M059J (cell line): ENCODE results near the gene TSPAN14. TPM values are rescaled to one million over a fixed set of nuclear protein-coding genes. Genes with fewer than 3 reads are reported as not detected.
"Not testable (repeated sequence)": the region's sequence is repeated elsewhere in the genome, so short reads cannot be mapped to it uniquely, and the experiment has no call there.

ENCODE experiments used
- DNase-seq: peaks from one replicate; pipeline ENCODE4 v3.0.0-alpha.2; 2012; ENCODE audit warnings: low read depth
- total RNA-seq: library from RNA; depleted of rRNA; stranded (reverse); fragments of >200 nt; shearing (Covaris generic); gene quantifications from 2 replicates; pipeline ENCODE4 v1.2.3, GENCODE V29; 2014; rRNA removed

The TSPAN14 gene, protein sequence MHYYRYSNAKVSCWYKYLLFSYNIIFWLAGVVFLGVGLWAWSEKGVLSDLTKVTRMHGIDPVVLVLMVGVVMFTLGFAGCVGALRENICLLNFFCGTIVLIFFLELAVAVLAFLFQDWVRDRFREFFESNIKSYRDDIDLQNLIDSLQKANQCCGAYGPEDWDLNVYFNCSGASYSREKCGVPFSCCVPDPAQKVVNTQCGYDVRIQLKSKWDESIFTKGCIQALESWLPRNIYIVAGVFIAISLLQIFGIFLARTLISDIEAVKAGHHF
- total RNA-seq: 32.0 and 44.4 TPM in 2 replicates

DNA sequence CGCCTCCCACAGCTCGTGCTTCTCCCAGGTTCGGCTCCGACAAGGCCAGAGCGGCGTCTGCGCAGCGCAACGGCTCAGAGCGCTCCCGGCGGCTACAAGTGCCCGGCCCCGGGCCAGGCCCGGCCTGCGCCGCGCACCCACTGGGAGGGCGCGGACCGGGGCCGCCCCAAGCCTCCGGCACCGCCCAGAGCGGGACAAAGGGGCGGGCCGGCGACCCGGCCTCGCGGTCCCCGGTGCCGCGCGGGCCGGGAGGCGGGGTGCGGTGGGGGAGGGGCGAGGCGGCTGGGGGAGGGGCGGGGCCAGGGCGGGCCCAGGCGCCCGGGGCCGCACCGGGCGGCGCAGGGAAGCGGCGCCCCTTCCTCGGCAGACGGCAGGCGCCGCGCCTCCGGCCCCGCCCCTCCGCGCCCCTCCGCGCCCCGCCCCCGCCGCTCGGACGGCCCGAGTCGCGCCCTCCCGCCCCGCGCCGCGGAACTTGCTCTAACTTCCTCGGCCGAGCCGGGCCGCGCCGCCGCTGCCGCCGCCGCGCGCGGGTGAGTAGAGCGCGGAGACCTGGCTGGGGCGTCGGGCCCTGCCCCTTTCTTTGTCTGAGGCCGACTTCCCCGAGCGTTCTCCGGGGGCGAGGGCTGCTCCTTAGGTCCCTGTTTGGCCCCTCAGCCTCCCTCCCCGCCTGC lies at the start of gene TSPAN14:
TSS of gene TSPAN14 (plus strand) at position 469 of the 671 bp plus-strand sequence. CDS start 34,924 bp downstream, outside the sequence.
- peak; percentile 74 for DNase-seq

DNA sequence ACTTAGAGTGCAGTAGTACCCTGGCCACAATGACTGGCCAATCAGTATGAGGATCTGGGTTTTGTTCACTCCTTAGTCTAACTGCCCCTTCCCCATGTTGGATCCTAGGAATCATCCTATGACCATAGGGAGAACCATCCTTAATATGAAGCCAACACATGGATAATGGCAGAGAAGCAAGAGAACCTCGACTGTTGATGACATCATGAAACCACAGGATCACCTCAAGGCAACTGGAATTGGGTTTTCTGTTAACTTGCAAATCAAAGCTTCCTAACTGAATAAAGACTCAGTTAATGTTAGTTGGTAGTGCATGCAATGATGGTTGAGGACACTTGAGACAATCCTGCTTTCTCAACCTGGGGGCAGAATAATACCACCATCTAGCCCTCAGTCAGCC lies 49.1 kb upstream of the TSPAN14 start:
- DNase-seq: peak; percentile 42

DNA sequence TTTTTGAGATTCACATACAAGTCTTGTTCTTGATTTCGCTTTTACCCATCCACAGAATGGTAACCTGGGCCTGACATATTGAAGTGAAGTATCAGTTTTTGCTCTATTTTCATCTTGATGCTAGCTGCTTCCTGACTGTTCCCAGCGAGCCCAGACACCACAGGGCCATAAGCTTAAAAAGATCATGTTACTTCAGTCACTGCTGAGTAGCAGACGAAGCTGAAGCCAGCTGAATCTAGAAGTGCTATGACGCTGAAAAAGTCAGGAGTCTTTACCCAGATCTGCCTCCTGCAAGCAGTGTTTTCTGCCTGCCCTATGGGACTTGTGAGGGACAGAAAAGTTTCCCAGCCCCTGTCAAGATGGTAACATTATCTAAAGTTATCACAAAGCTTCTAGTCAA lies 48.5 kb upstream of the TSPAN14 start:
- DNase-seq: no peak

DNA sequence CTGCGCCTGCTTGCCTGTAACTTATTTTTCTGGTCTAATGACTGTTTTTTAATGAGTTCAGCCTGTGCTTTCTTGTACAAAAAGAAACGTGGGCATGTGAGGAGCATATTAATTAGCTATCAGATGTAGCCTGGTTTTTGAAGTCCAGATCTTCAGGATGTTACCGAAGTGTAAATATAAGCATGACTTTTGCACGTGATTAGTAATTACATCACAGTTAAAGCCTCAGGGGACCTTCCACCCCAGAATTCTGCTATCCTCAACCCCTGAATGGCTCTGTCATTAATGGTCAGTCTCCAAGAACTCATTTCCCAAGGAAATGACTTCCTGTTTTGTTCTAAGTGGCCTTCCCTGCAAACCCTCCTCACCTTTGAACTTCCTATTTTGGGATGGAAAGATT lies 47.9 kb upstream of the TSPAN14 start:
- no peak for DNase-seq

DNA sequence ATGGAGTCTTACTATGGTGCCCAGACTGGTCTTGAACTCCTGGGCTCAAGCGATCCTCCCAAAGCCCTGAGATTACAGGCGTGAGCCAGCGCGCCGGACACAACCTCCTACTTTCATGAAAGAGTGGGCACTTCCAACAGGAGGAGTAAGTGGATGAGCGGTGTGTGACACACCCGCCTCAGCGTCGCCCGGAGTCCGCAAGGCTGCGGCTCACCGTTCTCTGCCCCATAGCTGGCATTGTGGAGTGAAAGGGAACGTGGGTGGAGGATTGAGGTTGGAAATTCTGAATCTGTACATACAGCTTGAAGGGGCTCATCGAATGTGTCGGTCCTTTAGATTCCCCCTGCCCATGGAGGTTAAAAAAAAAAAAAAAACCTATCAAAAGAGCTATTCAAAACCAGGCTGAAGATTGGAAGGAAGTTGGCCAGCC lies 46.3 kb upstream of the TSPAN14 start:
- peak; percentile 81 for DNase-seq

DNA sequence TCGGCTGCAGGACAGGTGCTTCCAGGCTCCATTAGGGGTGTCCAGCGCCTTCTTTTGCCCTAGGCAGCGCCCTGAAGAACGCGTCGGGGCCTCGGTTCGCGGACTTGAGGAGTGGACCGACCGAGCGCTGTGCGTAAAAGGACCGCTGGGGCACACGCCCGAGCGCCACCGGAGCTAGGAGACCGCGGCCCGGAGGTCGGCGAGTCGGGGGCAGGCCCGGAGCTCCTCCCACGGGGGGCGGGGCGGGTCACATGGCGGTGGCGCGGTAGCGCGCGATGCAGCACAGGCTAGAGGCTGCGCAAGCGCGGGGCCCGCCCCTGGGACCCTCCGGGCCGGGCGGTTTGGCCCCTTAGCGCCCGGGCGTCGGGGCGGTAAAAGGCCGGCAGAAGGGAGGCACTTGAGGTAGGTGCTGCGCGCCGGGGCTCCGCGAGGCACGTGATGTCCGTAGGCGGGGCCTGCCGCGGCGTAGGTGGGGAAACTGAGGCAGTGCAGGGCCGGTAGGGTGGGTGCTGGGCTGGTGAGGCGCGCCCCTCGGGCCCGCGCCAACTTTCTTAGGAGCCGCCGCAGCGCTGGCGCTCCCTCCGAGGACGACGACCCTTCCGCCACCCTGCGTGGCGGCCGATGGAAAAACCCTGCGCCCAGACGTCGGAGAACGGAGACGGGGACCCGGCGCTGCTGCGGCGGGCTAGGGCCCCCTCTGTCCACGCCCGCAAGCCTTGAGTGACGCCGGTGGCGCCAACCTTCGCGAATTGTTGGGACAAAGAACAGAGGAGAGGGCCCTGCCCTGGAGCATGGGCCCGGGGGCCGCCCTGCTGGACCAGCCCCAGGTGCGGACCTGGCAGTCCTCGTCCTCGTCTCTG lies 45.6 kb upstream of the TSPAN14 start, which contains the start of gene PRXL2A:
TSS of gene PRXL2A (plus strand) at position 310 of the 860 bp plus-strand sequence. CDS start 11,917 bp downstream, outside the sequence.
- peak; percentile 54 for DNase-seq

DNA sequence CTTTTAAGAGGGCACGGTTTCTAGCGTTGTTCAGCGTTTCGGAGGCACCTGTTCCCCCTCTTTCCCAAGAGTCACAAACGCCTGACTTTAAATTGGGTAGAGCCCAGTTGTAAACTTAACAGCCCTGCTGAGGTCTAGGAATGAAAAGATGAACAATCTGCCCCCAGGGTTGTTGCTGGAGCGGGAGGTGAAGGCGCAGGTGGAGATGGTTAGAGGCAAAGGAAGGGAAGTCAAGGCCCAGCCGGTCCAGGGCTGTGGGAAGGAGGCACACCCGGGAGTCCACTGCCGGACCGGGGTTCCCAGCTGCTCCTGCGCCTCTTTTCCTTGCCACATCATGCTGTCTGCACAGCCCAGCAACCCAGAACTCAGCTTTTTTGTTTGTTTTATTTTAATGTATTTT lies 45.0 kb upstream of the TSPAN14 start:
- no peak for DNase-seq

DNA sequence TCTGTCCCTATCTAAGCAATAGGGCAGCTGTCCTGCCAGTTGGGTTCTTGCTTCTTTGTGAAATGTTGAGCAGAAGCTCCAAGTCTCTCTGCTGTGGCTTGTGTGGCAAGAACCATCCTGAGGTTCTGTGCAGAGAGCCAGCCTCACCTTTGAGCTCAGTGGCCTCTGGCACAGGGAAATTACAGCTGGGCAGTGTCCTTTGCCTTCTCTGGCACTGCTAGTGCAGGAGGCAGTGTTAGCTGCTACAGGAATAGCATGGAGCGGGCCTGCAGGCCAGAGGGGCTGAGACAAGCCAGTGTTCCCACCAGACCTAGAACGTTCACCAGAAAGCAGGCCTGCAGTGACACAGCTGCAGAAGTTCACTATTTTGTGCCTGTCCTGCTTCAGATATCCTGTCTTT lies 44.0 kb upstream of the TSPAN14 start:
- no peak for DNase-seq

DNA sequence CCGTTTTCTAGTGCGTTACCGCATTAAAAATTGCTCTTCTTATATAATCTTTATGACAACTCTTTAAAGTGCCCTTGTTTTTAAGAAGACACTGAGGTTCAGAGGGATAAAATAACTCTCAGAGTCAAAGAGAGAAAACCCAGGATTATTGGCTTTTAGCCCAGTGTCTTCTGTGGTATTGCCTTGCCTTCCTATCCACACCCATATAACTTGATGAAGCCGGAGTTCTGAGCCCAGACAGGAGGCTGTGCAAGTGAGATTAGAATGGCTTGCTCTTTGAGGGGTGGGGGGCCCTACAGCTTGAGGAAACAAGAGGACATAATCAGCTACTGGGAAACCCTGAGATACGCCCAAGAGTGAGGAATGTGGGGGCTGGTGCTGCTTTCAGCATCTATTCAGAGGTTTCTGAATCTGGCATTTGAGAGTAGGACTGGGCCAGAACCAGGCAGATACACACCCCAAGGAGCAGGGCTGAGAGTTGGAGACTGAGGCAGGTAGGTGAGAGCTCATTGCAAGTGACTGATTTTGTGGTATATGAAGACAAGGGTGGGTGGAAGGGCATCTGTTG lies 43.4 kb upstream of the TSPAN14 start:
- peak; percentile 28 for DNase-seq

DNA sequence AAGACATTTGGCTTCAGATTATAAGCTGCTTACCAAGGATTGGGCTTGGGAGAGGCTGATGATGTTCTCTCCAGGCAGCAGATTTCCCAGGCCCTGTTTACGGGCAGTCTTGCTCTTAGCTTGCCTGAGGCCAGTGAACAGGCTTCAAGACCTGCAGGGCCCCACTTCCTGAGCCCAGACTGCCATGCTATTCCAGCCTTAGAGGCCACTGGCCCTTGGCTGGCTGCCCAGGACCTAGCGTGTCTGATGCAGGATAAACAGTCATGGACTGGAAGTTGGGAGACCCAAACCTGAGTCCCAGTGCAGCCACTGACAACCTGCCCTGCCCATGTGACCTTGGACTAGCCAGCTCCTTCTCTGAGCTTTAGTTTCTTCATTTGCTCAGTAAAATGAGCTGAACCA lies 42.8 kb upstream of the TSPAN14 start:
- peak; percentile 93 for DNase-seq

DNA sequence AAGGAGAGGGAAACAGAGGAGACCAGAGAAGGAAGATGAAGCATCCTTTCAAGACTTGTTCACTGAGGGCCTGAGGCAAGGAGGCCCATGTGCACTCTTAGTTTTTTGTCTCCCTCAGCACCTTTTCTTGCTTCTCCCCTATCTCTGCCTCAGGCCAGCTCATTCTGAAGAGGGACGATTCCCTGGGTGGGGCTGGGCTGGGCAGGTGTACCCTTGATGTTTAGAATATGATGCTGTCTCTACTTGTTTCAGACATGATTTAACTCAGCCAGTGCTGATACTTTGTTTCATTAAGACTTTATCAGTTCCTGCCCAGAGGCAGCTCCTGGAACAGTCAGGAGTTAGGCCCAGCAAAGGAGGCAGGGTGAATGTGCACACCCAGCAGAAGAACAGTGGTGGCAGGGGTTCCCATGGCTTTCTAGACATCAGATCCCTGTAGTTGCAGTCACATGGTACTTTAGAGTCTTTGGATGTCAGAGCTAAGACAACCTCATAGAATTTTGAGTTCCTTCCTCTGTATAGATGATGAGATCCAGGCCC lies 42.4 kb upstream of the TSPAN14 start:
- no peak for DNase-seq

DNA sequence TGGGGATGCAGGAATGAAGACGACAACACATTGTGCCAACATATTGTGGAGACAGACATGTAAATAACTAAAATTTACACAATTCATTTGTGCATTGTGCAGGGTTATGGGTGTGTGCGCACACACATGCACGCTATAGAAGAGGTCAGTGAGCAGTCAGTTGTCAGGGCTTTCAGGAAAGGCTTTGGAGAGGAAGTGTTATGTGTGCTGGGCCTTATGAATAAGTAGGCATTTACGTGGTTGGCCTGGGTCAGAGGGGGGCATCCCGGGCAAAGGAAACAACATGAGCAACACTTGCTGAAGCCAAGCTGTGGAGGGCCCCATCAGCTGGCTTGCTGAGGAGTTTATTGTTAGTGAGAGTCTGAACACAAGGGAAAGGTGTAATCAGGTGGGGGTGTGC lies 41.6 kb upstream of the TSPAN14 start:
- peak; percentile 51 for DNase-seq

DNA sequence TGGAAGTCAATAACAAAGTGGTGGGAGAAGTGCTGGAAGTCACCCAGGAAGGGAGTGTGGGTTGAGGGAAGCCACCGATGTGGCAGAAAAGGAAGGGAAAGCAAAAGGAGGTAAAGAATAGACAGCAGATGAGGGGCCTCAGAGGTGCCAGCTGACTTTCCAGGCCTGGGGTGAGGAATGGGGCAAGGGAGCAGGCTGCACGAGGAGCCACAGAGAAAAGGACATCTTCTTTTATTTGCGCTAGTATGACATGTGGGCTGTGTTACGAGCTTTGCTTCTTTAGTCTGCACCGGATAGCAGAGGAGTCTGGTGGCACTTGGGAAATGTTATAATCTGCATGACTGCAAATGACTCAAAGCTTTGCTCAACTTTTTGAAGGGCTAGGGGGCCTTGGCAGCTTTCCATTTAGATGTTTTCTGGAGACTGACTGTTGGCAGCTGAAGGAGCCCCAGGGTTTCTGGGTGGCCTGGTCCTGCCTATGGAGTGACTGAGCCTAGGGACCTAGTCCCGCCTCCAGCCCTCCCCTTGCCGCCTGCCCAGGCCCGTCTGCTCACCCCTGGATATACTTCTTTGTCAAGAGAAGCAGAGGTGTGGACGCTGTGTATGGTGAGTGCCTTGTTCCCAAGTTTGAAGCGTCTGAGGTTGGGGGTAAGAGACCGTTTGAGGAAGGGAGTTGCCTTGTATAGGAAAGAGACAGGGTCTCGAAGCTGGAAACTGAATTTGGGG lies 40.7 kb upstream of the TSPAN14 start:
- peak; percentile 86 for DNase-seq

DNA sequence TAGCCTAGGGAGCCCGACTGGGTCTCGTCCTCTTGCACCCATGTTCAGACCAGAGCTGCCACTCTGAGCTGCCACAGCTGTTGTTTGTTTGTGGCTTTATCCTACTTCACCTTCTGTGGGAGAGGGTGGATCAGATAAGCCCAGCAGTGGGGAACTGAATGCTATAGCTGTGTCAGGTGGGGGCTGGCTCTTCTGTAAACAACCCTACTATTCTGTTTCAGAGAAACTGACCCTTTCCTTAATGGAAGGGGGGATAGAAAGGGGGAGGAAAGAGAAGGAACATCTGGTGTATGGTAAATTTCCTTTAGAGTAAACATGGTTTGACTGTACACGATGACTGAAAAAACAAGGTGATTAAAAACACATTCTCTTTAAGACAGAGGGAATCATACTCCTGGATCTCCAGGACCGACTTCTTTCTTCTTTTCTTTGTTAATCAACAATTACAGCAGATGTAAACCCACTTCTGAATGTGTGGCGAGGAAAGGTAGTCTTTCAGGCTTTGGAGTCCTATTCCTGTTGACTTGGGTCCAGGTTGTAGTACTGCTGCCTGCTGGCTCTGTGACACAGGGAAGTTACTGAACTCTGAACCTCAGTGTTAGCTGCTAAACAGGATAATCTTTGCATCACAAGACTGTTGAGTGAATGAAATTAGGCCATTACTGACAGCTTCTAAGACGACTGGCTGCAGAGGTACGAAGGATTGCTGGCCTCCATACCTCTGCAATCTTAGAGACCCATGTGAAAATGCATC lies 39.8 kb upstream of the TSPAN14 start:
- no peak for DNase-seq

DNA sequence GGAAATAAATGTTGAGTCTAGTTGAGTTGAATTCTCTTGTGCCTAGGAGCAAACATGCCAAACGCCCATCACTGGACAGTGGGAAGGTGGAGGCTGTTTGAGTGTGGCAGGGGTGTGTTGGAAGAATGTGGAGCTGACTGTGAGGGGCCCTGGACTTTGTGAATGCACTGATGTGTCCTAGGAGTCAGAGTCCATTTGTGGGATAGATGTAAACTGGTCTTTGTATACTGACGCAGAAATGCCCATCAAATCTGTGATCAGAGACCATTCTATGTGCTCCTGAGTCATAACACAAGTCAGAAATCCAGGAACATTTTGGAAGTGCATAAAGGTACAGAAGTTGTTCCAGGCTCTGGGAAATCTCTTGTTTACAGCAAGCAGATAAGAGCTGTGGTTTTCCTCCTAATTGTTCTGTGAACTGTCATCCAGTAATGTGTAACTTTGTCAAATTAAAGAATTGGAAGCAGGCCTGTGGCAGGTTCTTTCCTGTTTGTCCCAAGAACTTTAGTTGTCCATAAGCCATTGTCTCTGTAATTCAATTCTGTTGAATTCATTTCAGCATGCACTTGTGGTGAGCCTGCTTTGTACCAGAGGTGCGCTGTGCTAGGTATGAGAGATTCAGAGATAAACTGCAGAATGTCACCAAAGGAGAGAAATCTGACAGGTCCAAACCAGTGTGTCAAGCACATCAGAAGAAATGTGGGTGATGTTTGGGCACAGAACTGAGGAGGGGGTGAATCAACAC lies 38.2 kb upstream of the TSPAN14 start:
- DNase-seq: no peak

DNA sequence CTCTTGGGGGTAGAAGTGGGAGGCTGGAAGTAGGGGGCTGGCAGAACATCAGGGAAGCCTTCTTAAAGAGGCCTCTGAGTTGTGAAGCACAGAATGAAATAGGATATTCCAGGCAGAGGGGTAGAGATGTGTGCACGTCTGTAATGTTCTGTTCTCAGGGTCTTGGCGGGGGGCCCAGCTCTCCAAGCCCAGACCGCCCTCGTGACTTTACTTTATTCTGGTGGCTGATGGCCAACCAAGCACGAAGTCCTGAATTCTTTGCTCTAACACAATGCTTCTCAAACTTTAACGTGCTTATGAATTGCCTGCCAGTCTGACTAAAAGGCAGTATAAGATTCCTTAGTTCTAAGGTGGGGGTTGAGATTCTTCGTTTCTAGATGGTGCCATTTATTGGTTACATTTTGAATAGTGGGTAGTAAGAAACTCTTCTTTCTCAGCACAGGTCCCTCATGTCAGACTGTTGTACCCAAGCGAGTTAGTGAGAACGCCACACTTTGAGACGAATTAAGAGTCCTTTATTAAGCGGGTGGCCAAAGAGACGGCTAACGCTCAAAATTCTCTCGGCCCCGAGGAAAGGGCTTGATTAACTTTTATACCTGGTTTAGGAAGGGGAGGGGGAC lies 37.5 kb upstream of the TSPAN14 start:
- DNase-seq: no peak

DNA sequence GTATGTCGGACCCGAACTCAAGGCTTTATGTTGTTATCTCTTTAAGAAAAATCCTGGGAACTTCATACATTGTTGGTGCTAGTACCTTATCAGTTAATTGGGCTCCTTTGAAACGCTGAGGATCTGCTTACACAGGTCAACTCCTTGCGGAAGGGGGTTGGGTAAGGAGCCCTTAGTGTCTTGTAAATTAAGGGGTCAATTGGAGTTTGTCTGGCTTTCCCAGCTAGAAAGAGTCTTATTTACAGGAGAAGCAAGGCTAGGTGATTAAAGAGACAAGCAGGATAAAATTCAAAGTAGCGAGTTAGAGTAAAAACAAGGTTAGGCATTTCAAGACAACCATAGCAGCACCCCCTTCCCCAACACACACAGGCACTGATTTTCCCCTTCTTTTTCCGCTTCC lies 36.9 kb upstream of the TSPAN14 start:
- not testable (repeated sequence) for DNase-seq

DNA sequence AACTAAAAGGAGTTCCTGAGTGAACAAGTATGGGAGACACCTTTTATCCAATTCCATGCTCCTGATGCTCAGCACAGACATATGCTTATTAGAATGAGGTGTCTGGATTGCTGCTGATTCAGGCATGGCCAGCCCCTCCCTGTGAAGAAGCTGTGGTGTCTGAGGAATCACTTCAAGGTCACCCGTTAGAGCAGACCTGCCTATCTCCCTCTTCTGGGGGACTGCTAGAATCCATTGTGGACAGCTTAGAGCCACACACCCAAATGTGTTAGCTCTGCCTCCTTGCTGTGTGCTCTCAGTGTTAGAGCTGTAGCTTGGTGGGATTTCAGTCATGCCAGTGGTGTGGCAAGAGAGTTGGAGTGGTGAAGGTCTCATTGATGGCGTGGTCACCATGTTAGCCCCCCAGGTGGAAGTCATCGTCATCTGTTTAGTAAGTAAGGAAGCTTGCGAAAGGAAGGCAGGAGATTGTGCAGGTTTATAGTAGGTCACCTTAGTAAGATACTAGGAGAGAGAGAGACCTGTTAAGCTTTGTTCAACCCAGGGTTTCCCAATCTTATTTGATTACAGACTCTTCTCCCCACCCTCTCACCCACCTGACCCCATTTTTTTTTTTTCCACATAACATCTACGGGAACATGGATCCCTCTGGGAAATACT lies 32.9 kb upstream of the TSPAN14 start:
- no peak for DNase-seq
